NOMO-1 treated with DMSO at 0.1 percent for 48 hours (cell line): Measurements from ENCODE around the gene NEK6.

Source experiments
- DNase-seq: peaks from one replicate; lab custom pipeline; 2025; ENCODE audit not compliant: unreplicated experiment; lab: John Stamatoyannopoulos, UW

The NEK6 gene

GRCh38 chr9:124368692-124369091 lies 110.9 kb downstream of the NEK6 start:
- no peak for DNase-seq

- DNase-seq: no peak
Measured at GRCh38 chr9:124369231-124369797, 111.6 kb downstream of the NEK6 start.

GRCh38 chr9:124370896-124371582 lies 113.3 kb downstream of the NEK6 start:
- peak; percentile 57 for DNase-seq

GRCh38 chr9:124372038-124372437 lies 114.3 kb downstream of the NEK6 start:
- DNase-seq: no peak

- DNase-seq: no peak
Measured at GRCh38 chr9:124373386-124373785, 115.6 kb downstream of the NEK6 start.

GRCh38 chr9:124373851-124374250 lies 116.1 kb downstream of the NEK6 start:
- no peak for DNase-seq

GRCh38 chr9:124375726-124376125 lies 118.0 kb downstream of the NEK6 start:
- no peak for DNase-seq

GRCh38 chr9:124376329-124376728 lies 118.6 kb downstream of the NEK6 start:
- DNase-seq: no peak

- DNase-seq: peak; percentile 51
Measured at GRCh38 chr9:124377551-124378406, 120.0 kb downstream of the NEK6 start.

GRCh38 chr9:124381170-124381945 lies 123.6 kb downstream of the NEK6 start:
- peak; percentile 97 for DNase-seq

- no peak for DNase-seq
Measured at GRCh38 chr9:124384210-124384609, 126.5 kb downstream of the NEK6 start.

- no peak for DNase-seq
Measured at GRCh38 chr9:124384846-124385245, 127.1 kb downstream of the NEK6 start.

GRCh38 chr9:124385623-124386022 lies 127.9 kb downstream of the NEK6 start:
- no peak for DNase-seq

- no peak for DNase-seq
Measured at GRCh38 chr9:124386201-124386600, 128.5 kb downstream of the NEK6 start.

- DNase-seq: no peak
Measured at GRCh38 chr9:124388275-124389048, 130.7 kb downstream of the NEK6 start.

- DNase-seq: no peak
Measured at GRCh38 chr9:124389146-124389939, 131.6 kb downstream of the NEK6 start.

- no peak for DNase-seq
Measured at GRCh38 chr9:124390794-124391658, 133.3 kb downstream of the NEK6 start.

- DNase-seq: peak; percentile 95
Measured at GRCh38 chr9:124392254-124392870, 134.6 kb downstream of the NEK6 start.
